Caco-2 (cell line): ENCODE measurements around the gene SDC1. TPM values are rescaled to one million over a fixed set of nuclear protein-coding genes. Genes with fewer than 3 reads are reported as not detected.

Experiments used
- BruUV-seq: library from RNA; stranded (reverse); fragments of 400-500 nt; replicated peaks from 2 replicates; lab custom pipeline; 2021; lab: Mats Ljungman, UMichigan
- CTCF ChIA-PET: fragments of 300-600 bp; sonication (Branson Sonifier 250); formaldehyde crosslinking; loops from one replicate; lab custom pipeline; 2022; ENCODE audit warnings: antibody characterized with exemption; lab: Charles Lee
- POLR2A ChIA-PET: fragments of 300-600 bp; sonication (Branson Sonifier 250); formaldehyde crosslinking; loops from one replicate; lab custom pipeline; 2022; ENCODE audit warnings: antibody characterized with exemption; lab: Charles Lee
- DNase-seq, 2 experiments: peaks; one replicate each; pipeline versions ENCODE4 v3.0.0 to v3.0.0-alpha.2; 2020 to 2022
- H3K27me3 ChIP-seq: replicated peaks from 2 replicates; pipeline ENCODE4 v1.6.0; 2011; ENCODE audit warnings: low read length; ENCODE audit not compliant: control insufficient read depth, insufficient read depth
- H3K36me3 ChIP-seq: 2 replicates; pipeline ENCODE4 v1.5.1; 2011; ENCODE audit warnings: low read length; ENCODE audit not compliant: control insufficient read depth, insufficient read depth
- H3K4me1 ChIP-seq: fragments of 250-450 bp; sonication (Bioruptor Pico); 2 replicates; pipeline ENCODE4 v1.5.1; 2020; ENCODE audit warnings: mild to moderate bottlenecking
- H3K4me3 ChIP-seq: 2 replicates; pipeline ENCODE4 v1.5.1; 2011; ENCODE audit warnings: low read depth, mild to moderate bottlenecking, control low read depth, low read length
- H3K9me3 ChIP-seq: fragments of 250-450 bp; sonication (Bioruptor Pico); 2 replicates; pipeline ENCODE4 v1.5.1; 2020; ENCODE audit warnings: mild to moderate bottlenecking, moderate library complexity
- H3K27ac Mint-ChIP-seq: one replicate; pipeline ENCODE4 v1.8.0; 2022; ENCODE audit warnings: mixed read lengths; ENCODE audit not compliant: unreplicated experiment
- H3K27me3 Mint-ChIP-seq: one replicate; pipeline ENCODE4 v1.8.0; 2022; ENCODE audit warnings: mixed read lengths; ENCODE audit not compliant: insufficient read depth, unreplicated experiment
- H3K36me3 Mint-ChIP-seq: one replicate; pipeline ENCODE4 v1.8.0; 2022; ENCODE audit warnings: mild to moderate bottlenecking, mixed read lengths; ENCODE audit not compliant: insufficient read depth, unreplicated experiment
- H3K4me1 Mint-ChIP-seq: one replicate; pipeline ENCODE4 v1.8.0; 2022; ENCODE audit warnings: low read depth, mixed read lengths; ENCODE audit not compliant: unreplicated experiment
- H3K4me3 Mint-ChIP-seq: one replicate; pipeline ENCODE4 v1.8.0; 2022; ENCODE audit warnings: mild to moderate bottlenecking, moderate library complexity, mixed read lengths; ENCODE audit not compliant: unreplicated experiment
- H3K9me3 Mint-ChIP-seq: one replicate; pipeline ENCODE4 v1.8.0; 2022; ENCODE audit warnings: mixed read lengths; ENCODE audit not compliant: unreplicated experiment
- intact Hi-C: fragments of 100-400 bp; cut with micrococcal nuclease; formaldehyde crosslinking; loops from one replicate; pipeline ENCODE4 v1.10.0; 2022; ENCODE audit not compliant: unreplicated experiment
- total RNA-seq: library from RNA; stranded (reverse); gene quantifications from 2 replicates; pipeline ENCODE4 v1.2.3, GENCODE V29; 2022
- TF ChIP-seq, protein P1 (sequence below), 2 experiments: fragments of 200-600 bp in 1 of 2; IDR thresholded peaks; 1 replicate in 1 of 2; 2 replicates in 1 of 2; pipeline versions ENCODE4 v1.5.1 to v1.8.0; 2011 to 2022; ENCODE audit warnings: antibody characterized with exemption in 1 of 2, control low read depth in 1 of 2, inconsistent platforms in 1 of 2, low read depth in 1 of 2, low read length in 1 of 2, mild to moderate bottlenecking in 1 of 2, moderate library complexity in 1 of 2; ENCODE audit not compliant: insufficient read depth in 1 of 2, severe bottlenecking in 1 of 2, unreplicated experiment in 1 of 2

The SDC1 gene
- total RNA-seq, 1 experiment from 2014 or later = 24.3 TPM

DNA sequence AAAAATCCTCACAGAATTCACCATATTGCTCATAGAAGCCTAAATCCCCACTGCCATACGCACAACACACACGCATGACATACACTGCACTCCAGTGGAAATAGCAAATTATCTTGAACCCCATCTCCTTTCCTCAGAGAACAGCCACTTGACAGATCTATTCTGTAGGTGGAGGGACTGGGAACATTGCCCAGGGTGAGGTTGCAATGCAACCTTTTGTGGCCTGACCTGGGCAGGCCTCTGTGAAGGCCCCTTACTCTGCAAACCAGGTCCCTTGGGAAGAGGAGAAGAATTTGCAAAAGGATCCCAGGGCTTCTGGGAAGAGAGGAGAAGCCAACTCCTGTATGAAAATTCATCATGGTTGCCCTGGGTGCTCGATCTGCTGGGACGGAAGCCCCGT lies 51.9 kb downstream of the SDC1 start:
- H3K27me3 Mint-ChIP-seq = no peaks in the 10 kb centered on the region
- Histone ChIP-seq H3K9me3 (no peaks in the 10 kb centered on the region), H3K36me3 (no peaks in the 10 kb centered on the region), H3K27me3 (no peaks in the 10 kb centered on the region), H3K4me3 (no peak overlapping the region), H3K4me1 (peaks cover 7% of the 10 kb centered on the region)
- CTCF ChIA-PET = no interaction called here
- TF ChIP-seq, protein P1, sequence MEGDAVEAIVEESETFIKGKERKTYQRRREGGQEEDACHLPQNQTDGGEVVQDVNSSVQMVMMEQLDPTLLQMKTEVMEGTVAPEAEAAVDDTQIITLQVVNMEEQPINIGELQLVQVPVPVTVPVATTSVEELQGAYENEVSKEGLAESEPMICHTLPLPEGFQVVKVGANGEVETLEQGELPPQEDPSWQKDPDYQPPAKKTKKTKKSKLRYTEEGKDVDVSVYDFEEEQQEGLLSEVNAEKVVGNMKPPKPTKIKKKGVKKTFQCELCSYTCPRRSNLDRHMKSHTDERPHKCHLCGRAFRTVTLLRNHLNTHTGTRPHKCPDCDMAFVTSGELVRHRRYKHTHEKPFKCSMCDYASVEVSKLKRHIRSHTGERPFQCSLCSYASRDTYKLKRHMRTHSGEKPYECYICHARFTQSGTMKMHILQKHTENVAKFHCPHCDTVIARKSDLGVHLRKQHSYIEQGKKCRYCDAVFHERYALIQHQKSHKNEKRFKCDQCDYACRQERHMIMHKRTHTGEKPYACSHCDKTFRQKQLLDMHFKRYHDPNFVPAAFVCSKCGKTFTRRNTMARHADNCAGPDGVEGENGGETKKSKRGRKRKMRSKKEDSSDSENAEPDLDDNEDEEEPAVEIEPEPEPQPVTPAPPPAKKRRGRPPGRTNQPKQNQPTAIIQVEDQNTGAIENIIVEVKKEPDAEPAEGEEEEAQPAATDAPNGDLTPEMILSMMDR (IDR thresholded peaks at IDR 0.05; ENCODE audit: insufficient read depth in 1 of 2, low read depth in 1 of 2, low read length in 1 of 2, severe bottlenecking in 1 of 2, unreplicated experiment in 1 of 2) = no peak
- no peaks in the 10 kb centered on the region for H3K9me3 Mint-ChIP-seq
- no peak for DNase-seq
- POLR2A ChIA-PET = no interaction called here
- no peak overlapping the region for H3K27ac Mint-ChIP-seq
- peaks cover 13% of the 10 kb centered on the region for H3K4me1 Mint-ChIP-seq
- no TSS peak for BruUV-seq
- intact Hi-C loops = no loop called here
- no peaks in the 10 kb centered on the region for H3K36me3 Mint-ChIP-seq
- H3K4me3 Mint-ChIP-seq = no peak overlapping the region

DNA sequence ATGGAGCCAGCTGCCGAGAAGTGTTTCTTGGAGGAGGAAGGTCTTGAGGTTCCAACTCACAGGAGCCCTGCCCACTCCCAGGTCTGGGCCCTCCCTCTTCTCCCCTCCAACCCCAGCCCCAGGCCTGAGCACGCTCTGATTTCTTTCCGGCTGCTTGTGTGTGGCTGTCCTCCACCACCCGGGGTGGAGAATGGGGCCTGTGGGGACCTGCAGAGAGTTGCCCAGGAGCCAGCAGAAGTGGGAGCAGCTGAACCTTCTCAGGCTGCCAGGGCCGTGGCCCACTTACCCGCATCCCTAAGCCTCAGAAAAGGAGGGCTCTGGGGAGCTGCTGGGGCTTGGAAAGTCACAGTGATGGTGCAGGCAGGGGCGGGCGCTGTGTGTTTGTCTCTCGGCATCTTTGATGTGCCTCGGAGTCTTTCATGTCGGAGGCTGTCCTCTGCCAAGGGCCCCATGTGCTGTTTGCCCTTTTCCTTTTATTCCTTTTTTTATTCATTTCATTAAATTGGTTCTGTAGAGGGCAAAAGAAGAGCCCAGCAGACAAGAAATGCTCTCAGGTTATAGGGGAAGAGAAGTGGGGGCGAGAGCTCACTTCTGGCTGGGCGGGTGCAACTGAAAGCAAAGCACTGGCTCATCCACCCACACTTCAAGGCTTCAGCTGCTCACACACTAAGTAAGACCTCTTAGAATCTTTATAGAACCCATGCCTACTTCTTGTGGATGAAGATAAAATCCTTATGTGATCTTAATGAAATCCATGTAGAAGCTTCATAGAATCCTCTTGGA lies 52.5 kb downstream of the SDC1 start:
- Mint-ChIP-seq H3K4me3 (no peak overlapping the region), H3K27ac (no peak overlapping the region), H3K36me3 (no peaks in the 10 kb centered on the region), H3K27me3 (no peaks in the 10 kb centered on the region), H3K9me3 (no peaks in the 10 kb centered on the region), H3K4me1 (peaks cover 10% of the 10 kb centered on the region)
- ChIA-PET CTCF (no interaction called here), POLR2A (no interaction called here)
- BruUV-seq = no TSS peak
- no peaks in the 10 kb centered on the region for H3K36me3 ChIP-seq
- no peak overlapping the region for H3K4me3 ChIP-seq
- TF ChIP-seq, protein P1 (IDR thresholded peaks at IDR 0.05; ENCODE audit: insufficient read depth in 1 of 2, low read depth in 1 of 2, low read length in 1 of 2, severe bottlenecking in 1 of 2, unreplicated experiment in 1 of 2) = no peak
- intact Hi-C loops = no loop called here
- no peak for DNase-seq
- H3K4me1 ChIP-seq = peaks cover 3% of the 10 kb centered on the region
- H3K9me3 ChIP-seq = no peaks in the 10 kb centered on the region
- H3K27me3 ChIP-seq = no peaks in the 10 kb centered on the region

DNA sequence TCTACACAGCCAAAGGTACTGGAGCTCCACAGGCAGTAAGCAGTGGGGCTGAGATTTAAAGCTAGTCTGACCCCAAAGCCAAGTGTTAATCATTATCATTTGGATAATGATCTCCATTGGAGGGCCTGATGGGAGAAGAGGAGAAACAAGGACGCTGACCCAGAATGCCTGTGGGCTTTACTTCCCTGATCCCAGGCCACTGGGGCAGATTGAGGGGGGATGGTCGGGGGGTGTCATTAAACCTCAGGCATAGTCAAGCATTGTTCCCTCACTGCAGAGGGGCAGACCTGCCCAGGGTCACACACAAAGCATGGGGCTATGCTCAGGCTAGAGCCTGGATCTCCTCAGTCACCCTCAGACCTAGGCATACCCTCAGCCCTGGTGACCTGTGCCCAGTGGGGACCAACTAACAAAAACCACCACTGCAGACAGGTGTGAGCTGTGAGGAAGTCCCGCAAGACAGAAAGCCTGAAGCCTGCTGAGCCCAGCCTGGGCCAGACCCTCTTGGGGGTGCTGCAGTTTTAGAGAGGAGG lies 53.4 kb downstream of the SDC1 start:
- Histone ChIP-seq H3K9me3 (no peaks in the 10 kb centered on the region), H3K27me3 (no peaks in the 10 kb centered on the region), H3K4me1 (peaks cover 9% of the 10 kb centered on the region), H3K36me3 (no peaks in the 10 kb centered on the region), H3K4me3 (no peak overlapping the region)
- no peak for DNase-seq
- BruUV-seq = no TSS peak
- POLR2A ChIA-PET = no interaction called here
- Mint-ChIP-seq H3K27me3 (no peaks in the 10 kb centered on the region), H3K4me3 (no peak overlapping the region), H3K27ac (no peak overlapping the region), H3K36me3 (no peaks in the 10 kb centered on the region), H3K4me1 (peaks cover under 1% of the 10 kb centered on the region), H3K9me3 (no peaks in the 10 kb centered on the region)
- CTCF ChIA-PET = interaction anchor here (0.6 kb wide), 1 partner anchor 52 kb away, joined by 8 read pairs; no protein-coding TSS in a partner anchor
- intact Hi-C loops = no loop called here
- TF ChIP-seq, protein P1 (IDR thresholded peaks at IDR 0.05; ENCODE audit: insufficient read depth in 1 of 2, low read depth in 1 of 2, low read length in 1 of 2, severe bottlenecking in 1 of 2, unreplicated experiment in 1 of 2) = no peak
